ENCODE data around the gene MYCL. TPM values are rescaled to one million over a fixed set of nuclear protein-coding genes. Genes with fewer than 3 reads are reported as not detected.
A peak's percentile ranks its signal among the peaks of the same experiment; 100 is the strongest.

The MYCL gene
- total RNA-seq, 1 experiment from 2014 or later: 18.4 TPM

GRCh38 chr1:39925721-39926342 lies 24.1 kb upstream of the MYCL start:
- peaks cover 24 to 29% of the 10 kb centered on the region in 2 experiments for H3K4me1 Mint-ChIP-seq
- H3K27ac ChIP-seq (ENCODE audit: insufficient read length, low read depth, low read length): no peak overlapping the region
- H4K20me1 ChIP-seq (ENCODE audit: control insufficient read depth, insufficient read depth, insufficient read length): no peaks in the 10 kb centered on the region
- H3K27ac Mint-ChIP-seq: no peak overlapping the region
- H3K9me3 ChIP-seq (ENCODE audit: control insufficient read depth, low read depth, low read length): no peaks in the 10 kb centered on the region
- peaks cover 2% of the 10 kb centered on the region for H3K23me2 ChIP-seq (ENCODE audit: insufficient read length, low read depth, low read length, poor library complexity, severe bottlenecking)
- H3K36me3 Mint-ChIP-seq (ENCODE audit: insufficient read depth in 1 of 3, low read depth in 3 of 3): 0 out of 7 replicates have a peak, but pooled peaks cover 0 to 1% (median 0%) of the 10 kb centered on the region in 3 experiments
- H3K56ac ChIP-seq (ENCODE audit: insufficient read length, low read depth, low read length): no peak overlapping the region
- H4K5ac ChIP-seq (ENCODE audit: insufficient read length, low read depth, low read length): no peak overlapping the region
- H2BK120ac ChIP-seq (ENCODE audit: low read depth, low read length, poor library complexity, severe bottlenecking): no peak overlapping the region
- no peaks in the 10 kb centered on the region for H3K27me3 ChIP-seq (ENCODE audit: insufficient read depth, low read length)
- no peak for DNase-seq
- H3K79me2 ChIP-seq (ENCODE audit: insufficient read depth, low read length): no peaks in the 10 kb centered on the region
- no peak overlapping the region for H3K18ac ChIP-seq (ENCODE audit: insufficient read length, low read depth, low read length)
- peak overlapping the region in 1 of 2 experiments; percentile 9; a peak in 1 of 5 replicates for H3K4me3 Mint-ChIP-seq
- no peak overlapping the region for H3K23ac ChIP-seq (ENCODE audit: insufficient read length, low read depth, low read length)
- no peak overlapping the region for H2AFZ ChIP-seq (ENCODE audit: low read length)
- H2BK5ac ChIP-seq (ENCODE audit: insufficient read length, low read length): no peak overlapping the region
- no peak overlapping the region for H3K4ac ChIP-seq (ENCODE audit: low read depth, low read length)
- no peak overlapping the region for H2BK20ac ChIP-seq (ENCODE audit: low read depth, low read length, poor library complexity, severe bottlenecking)
- peaks cover 0 to 3% of the 10 kb centered on the region in 2 experiments; a peak in 1 of 5 replicates for H3K9me3 Mint-ChIP-seq
- H3K27me3 Mint-ChIP-seq (ENCODE audit: low read depth): peaks cover 45% of the 10 kb centered on the region
- no peak overlapping the region for H2AK5ac ChIP-seq (ENCODE audit: insufficient read length, low read length)
- no peak overlapping the region for H3K4me2 ChIP-seq (ENCODE audit: insufficient read depth, insufficient read length, low read length)
- H3K79me1 ChIP-seq (ENCODE audit: insufficient read depth, low read depth, low read length, poor library complexity, severe bottlenecking): no peaks in the 10 kb centered on the region
- no peak overlapping the region for H2BK12ac ChIP-seq (ENCODE audit: insufficient read length, low read depth, low read length)
- TF ChIP-seq, protein P1, sequence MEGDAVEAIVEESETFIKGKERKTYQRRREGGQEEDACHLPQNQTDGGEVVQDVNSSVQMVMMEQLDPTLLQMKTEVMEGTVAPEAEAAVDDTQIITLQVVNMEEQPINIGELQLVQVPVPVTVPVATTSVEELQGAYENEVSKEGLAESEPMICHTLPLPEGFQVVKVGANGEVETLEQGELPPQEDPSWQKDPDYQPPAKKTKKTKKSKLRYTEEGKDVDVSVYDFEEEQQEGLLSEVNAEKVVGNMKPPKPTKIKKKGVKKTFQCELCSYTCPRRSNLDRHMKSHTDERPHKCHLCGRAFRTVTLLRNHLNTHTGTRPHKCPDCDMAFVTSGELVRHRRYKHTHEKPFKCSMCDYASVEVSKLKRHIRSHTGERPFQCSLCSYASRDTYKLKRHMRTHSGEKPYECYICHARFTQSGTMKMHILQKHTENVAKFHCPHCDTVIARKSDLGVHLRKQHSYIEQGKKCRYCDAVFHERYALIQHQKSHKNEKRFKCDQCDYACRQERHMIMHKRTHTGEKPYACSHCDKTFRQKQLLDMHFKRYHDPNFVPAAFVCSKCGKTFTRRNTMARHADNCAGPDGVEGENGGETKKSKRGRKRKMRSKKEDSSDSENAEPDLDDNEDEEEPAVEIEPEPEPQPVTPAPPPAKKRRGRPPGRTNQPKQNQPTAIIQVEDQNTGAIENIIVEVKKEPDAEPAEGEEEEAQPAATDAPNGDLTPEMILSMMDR (conservative IDR thresholded peaks at IDR 0.05): no peak
- no CpG with 5 or more reads among the region's 2 CpGs for WGBS (ENCODE audit: extremely low coverage, insufficient read length, low lambda C conversion rate)
- no peak overlapping the region for H3K9ac ChIP-seq (ENCODE audit: extremely low read depth, insufficient read length, low read length)
- H4K8ac ChIP-seq (replicated peaks; ENCODE audit: insufficient read length, low read depth, low read length): no peak overlapping the region
- H3T11ph ChIP-seq (ENCODE audit: low read length): no peak overlapping the region
- H3K14ac ChIP-seq (ENCODE audit: insufficient read depth, low read length): no peak overlapping the region; the same call in 1 of the 2 replicates
- no peak overlapping the region for H4K91ac ChIP-seq (ENCODE audit: insufficient read length, low read depth, low read length)
- H2BK15ac ChIP-seq (ENCODE audit: low read depth, low read length): no peak overlapping the region
- peaks cover 6% of the 10 kb centered on the region; the same call in 1 of the 2 replicates for H3K4me1 ChIP-seq (ENCODE audit: insufficient read depth, low read length)
